HG02798 (cell line): ENCODE data around the gene PER3.
A peak's percentile ranks its signal among the peaks of the same experiment; 100 is the strongest.

Experiments
- ATAC-seq: cut with Tn5 transposase; IDR thresholded peaks from one replicate; pipeline ENCODE4 v1.9.1; 2021; ENCODE audit warnings: mild to moderate bottlenecking; ENCODE audit not compliant: unreplicated experiment, poor library complexity

Gene PER3

GRCh38 chr1:7783826-7784491 is at the start of gene PER3:
Gene PER3, plus strand, starts transcription at chr1:7784291. Its CDS starts 587 bp downstream, at chr1:7784878.
- ATAC-seq: peak; percentile 94

DNA sequence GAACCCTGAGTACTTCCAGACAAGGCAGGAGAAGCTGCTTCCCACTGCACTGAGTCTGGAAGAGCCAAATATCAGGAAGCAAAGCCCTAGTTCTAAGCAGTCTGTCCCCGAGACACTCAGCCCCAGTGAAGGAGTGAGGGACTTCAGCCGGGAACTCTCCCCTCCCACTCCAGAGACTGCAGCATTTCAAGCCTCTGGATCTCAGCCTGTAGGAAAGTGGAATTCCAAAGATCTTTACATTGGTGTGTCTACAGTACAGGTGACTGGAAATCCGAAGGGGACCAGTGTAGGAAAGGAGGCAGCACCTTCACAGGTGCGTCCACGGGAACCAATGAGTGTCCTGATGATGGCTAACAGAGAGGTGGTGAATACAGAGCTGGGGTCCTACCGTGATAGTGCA is 46.0 kb upstream of the PER3 start:
- ATAC-seq: no peak

- no peak for ATAC-seq
Observed at GRCh38 chr1:7743346-7743745, 40.7 kb upstream of the PER3 start.

- no peak for ATAC-seq
Observed at GRCh38 chr1:7744882-7745281, 39.2 kb upstream of the PER3 start.

DNA sequence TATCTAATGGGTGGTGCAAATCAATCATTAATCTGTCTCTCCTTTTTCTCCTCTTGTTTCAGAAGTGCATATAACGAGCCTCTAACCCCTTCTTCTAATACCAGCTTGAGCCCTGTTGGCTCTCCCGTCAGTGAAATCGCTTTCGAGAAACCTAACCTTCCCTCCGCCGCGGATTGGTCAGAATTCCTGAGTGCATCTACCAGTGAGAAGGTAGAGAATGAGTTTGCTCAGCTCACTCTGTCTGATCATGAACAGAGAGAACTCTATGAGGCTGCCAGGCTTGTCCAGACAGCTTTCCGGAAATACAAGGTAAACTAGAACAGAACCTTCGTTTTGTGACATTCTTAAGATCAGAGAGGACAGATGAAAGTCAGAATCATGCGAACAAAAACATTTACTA is 38.3 kb upstream of the PER3 start:
- ATAC-seq: no peak

DNA sequence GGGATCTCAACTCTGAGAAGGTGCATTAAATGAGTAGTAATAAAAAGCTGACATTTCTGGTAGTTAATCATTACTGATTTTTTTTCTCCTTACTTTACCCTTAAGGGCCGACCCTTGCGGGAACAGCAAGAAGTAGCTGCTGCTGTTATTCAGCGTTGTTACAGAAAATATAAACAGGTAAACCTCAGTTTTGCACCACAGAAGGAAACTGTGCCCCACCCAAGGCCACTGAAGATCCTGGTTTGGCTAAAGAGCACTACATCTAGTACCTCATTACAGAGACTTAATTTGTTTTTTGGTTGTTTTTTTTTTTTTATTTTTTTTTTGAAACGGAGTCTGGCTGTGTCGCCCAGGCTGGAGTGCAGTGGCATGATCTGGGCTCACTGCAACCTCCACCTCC is 36.5 kb upstream of the PER3 start:
- no peak for ATAC-seq

DNA sequence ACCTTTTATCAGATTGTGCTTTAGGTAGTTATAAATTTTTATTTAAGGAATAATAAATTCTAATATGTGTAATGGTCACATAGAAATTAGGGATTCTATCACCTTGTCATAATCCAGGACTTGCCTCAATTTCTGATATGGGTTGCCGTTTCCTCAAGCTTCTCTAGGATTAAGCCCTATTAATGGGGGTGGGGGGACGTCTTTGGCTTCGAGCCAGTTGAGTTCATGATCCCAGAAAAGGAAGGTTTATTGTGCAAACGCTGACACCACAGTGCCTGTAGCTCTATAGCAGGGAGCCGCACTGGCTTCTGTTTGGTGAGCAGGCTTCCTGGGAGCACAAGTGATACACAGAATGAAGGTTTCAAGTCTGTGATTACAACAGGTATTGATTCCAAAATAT is 35.0 kb upstream of the PER3 start:
- ATAC-seq: no peak

DNA sequence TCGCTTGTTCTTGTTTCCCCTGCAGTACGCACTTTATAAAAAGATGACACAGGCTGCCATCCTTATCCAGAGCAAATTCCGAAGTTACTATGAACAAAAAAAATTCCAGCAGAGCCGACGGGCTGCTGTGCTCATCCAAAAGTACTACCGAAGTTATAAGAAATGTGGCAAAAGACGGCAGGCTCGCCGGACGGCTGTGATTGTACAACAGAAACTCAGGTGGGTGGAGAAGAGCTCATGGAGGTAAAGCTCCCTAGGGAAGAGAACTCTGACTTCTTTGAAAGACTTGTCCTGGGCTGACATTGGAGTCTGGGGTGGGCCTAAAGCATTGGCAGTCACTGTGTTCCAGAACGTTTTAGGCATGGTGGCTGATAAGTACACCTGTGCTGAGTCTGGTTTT is 32.9 kb upstream of the PER3 start:
- ATAC-seq: no peak

- no peak for ATAC-seq
Observed at GRCh38 chr1:7752512-7753417, 31.3 kb upstream of the PER3 start.

DNA sequence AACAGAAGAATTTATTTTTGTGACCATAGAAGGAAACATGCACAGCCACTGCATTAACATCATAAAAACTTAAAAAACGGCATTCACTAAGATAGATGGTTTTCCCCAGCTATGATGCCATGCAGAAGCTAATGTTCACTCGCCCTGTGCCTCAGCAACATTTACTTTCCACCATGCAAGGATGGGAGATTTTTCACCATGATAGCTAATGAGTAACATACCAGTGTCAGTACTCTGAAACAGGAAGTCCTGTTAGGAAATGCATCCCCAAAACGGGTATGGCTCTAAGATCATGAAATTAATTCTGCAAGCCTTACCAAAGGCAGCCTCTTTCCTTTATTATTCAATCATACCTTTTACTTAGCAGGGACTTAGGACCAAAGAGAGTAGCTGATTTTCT is 30.4 kb upstream of the PER3 start:
- ATAC-seq: no peak

- ATAC-seq: no peak
Observed at GRCh38 chr1:7754234-7754633, 29.9 kb upstream of the PER3 start.

GRCh38 chr1:7755448-7755847 is 28.6 kb upstream of the PER3 start:
- no peak for ATAC-seq

GRCh38 chr1:7760245-7760644 is 23.8 kb upstream of the PER3 start:
- no peak for ATAC-seq

GRCh38 chr1:7761103-7761502 is 23.0 kb upstream of the PER3 start:
- no peak for ATAC-seq

- no peak for ATAC-seq
Observed at GRCh38 chr1:7767176-7767575, 16.9 kb upstream of the PER3 start.

- no peak for ATAC-seq
Observed at GRCh38 chr1:7768583-7768982, 15.5 kb upstream of the PER3 start.

GRCh38 chr1:7769673-7770412 is 14.2 kb upstream of the PER3 start:
- ATAC-seq: no peak

GRCh38 chr1:7770669-7770996 is 13.5 kb upstream of the PER3 start:
- ATAC-seq: peak; percentile 6

DNA sequence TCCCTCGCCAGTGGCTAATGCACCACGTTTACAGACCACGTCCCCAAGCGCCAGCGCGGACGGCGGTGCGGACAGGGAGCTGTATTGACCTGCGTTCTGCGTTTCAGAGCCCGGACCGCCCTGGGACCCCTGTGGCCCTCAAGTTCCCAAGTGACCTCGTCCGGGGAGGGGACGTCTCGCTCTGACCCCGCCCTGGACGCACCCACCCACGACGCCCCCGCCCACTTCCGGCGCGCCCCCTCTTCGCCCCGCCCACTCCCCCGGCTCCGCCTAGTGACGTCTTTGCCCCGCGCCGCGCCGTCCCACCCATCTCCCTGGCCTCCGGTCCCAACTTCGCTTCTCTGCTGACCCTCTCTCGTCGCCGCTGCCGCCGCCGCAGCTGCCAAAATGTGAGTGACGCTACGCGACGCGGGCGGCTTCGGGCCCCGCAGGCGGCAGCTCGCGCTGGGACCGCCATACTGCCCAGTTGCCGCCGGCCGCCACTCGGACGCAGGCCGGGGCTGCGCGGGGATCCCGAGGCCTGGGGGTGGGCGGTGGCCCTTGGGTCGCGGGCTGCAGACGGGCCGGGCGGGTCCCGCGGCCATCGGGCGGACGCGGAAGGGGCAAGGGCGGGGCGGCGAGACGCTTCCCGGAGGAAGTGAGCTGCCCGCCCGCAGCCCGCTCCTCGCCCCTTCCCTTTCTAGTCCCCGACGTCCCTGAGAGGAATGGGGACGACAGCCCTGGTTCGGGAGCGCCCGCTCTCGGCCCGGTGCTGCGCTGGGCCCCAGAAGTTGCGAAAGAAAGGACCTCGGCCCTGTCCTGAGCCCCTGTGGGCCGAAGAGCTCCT is 12.9 kb upstream of the PER3 start, which contains the start of gene VAMP3:
VAMP3 (plus strand) TSS at position 300 of the 826 bp plus-strand sequence; CDS start at position 388, 88 bp downstream.
- peak; percentile 85 for ATAC-seq

DNA sequence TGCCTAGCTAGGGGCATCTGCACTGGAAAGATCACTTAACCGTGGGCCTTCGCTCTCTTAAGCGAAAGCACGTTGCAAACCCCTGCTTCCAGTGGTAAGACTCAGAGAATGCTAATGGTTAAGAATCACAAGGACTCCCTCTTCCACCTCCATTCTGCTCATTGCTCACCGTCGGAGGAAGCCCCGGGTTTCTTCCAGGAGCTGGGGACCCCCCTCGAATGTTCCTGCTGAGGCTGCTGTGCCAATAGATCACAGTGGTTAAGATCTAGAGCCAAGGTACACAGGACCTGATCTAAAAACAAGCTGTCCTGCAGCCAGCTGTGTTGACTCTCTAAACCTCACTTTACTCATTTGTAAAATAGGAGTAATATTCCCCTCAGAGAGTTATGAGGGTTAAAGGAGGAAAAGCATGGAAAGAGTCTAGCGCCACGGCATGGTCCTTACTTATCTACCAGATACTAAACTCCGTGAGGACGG is 12.2 kb upstream of the PER3 start:
- no peak for ATAC-seq
